Measurements from ENCODE around the gene CDNF. TPM values are rescaled to one million over a fixed set of nuclear protein-coding genes. Genes with fewer than 3 reads are reported as not detected.

CDNF gene
- total RNA-seq, 2 experiments from 2014 or later = 3.2 to 3.7 TPM

- no peaks in the 10 kb centered on the region for H3K9me3 Mint-ChIP-seq
- ChIA-PET POLR2A (no interaction called here), CTCF (no interaction called here)
- intact Hi-C loops (cut with DNase I, micrococcal nuclease) = no loop called here
- H3K4me3 Mint-ChIP-seq = no peak within 1 kb of the TSS
- H3K4me1 Mint-ChIP-seq (ENCODE audit: low read depth) = no peaks in the 10 kb centered on the region
- no peaks in the 10 kb centered on the region for H3K9me3 ChIP-seq (ENCODE audit: control insufficient read depth in 1 of 2, insufficient read depth in 1 of 2, low read length in 2 of 2)
- no peaks in the 10 kb centered on the region for H3K4me1 ChIP-seq (ENCODE audit: insufficient read depth, low read length)
- no peaks in the 10 kb centered on the region for H3K36me3 Mint-ChIP-seq (ENCODE audit: low read depth)
- no peaks in the 10 kb centered on the region for H3K27me3 ChIP-seq (ENCODE audit: control insufficient read depth in 1 of 2, insufficient read depth in 2 of 2, low read length in 2 of 2)
- ATAC-seq (ENCODE audit: poor library complexity) (no peak), DNase-seq (no peak)
- no peak within 1 kb of the TSS for H3K27ac Mint-ChIP-seq
- no peaks in the 10 kb centered on the region for H3K27me3 Mint-ChIP-seq
- no peaks in the 10 kb centered on the region for H3K36me3 ChIP-seq (ENCODE audit: insufficient read depth, low read length)
- H3K27ac ChIP-seq (ENCODE audit: low read depth in 1 of 2, low read length in 2 of 2) = no peak within 1 kb of the TSS
- TF ChIP-seq CTCF (IDR thresholded peaks at IDR 0.05) = no peak
- no peak within 1 kb of the TSS for H3K4me3 ChIP-seq (ENCODE audit: low read length)
Observed at GRCh38 chr10:14774797-14775196, 63.0 kb downstream of the CDNF start, which contains the start of gene FAM107B. TSS of gene FAM107B (minus strand) at chr10:14774897. CDS start at chr10:14774663, 234 bp downstream.

GRCh38 chr10:14774214-14774580, 63.6 kb downstream of the CDNF start:
- H3K27me3 Mint-ChIP-seq = no peaks in the 10 kb centered on the region
- no peak overlapping the region for H3K4me3 ChIP-seq (ENCODE audit: low read length)
- H3K9me3 ChIP-seq (ENCODE audit: control insufficient read depth in 1 of 2, insufficient read depth in 1 of 2, low read length in 2 of 2) = no peaks in the 10 kb centered on the region
- TF ChIP-seq CTCF (IDR thresholded peaks at IDR 0.05) = no peak
- ATAC-seq (ENCODE audit: poor library complexity) (no peak), DNase-seq (no peak)
- H3K4me1 ChIP-seq (ENCODE audit: insufficient read depth, low read length) = no peaks in the 10 kb centered on the region
- H3K27ac ChIP-seq (ENCODE audit: low read depth in 1 of 2, low read length in 2 of 2) = no peak overlapping the region
- no peak overlapping the region for H3K4me3 Mint-ChIP-seq
- H3K36me3 Mint-ChIP-seq (ENCODE audit: low read depth) = no peaks in the 10 kb centered on the region
- ChIA-PET POLR2A (no interaction called here), CTCF (no interaction called here)
- no peaks in the 10 kb centered on the region for H3K36me3 ChIP-seq (ENCODE audit: insufficient read depth, low read length)
- no peak overlapping the region for H3K27ac Mint-ChIP-seq
- intact Hi-C loops (cut with DNase I, micrococcal nuclease) = no loop called here
- H3K4me1 Mint-ChIP-seq (ENCODE audit: low read depth) = no peaks in the 10 kb centered on the region
- H3K9me3 Mint-ChIP-seq = no peaks in the 10 kb centered on the region
- no peaks in the 10 kb centered on the region for H3K27me3 ChIP-seq (ENCODE audit: control insufficient read depth in 1 of 2, insufficient read depth in 2 of 2, low read length in 2 of 2)

DNA sequence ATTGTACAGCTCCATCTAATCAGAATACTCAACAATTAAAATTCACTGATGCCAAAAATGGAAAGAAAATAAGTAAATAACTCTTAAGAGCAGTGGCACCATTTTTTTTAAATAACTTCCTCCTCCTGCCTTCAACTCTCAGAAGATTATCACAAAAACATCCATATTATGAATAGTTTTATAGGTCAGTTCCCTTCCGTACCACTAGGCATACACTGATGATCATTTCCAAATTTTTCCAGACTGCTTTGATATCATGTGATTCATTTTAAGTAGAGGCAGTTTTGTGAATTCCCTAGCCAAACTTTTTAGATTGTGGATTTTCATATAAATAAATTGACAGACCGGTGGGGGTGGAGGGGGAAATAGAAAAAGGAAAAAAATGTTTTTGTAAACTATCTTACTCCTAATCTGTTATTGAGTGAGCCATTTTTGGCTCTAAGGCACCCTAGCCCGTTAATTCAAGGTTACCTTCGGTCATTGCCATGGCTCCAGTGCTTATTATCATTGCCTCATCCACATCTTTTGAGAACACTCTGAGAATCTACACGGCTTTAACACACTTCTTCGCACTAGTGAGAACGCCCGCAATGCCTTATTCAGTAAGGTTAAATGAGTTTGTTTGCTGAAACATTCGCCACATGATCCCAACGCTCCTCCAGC, 64.2 kb downstream of the CDNF start:
- no peaks in the 10 kb centered on the region for H3K4me1 Mint-ChIP-seq (ENCODE audit: low read depth)
- H3K4me3 ChIP-seq (ENCODE audit: low read length) = no peak overlapping the region
- no peak overlapping the region for H3K27ac ChIP-seq (ENCODE audit: low read depth in 1 of 2, low read length in 2 of 2)
- no peaks in the 10 kb centered on the region for H3K36me3 ChIP-seq (ENCODE audit: insufficient read depth, low read length)
- H3K27me3 Mint-ChIP-seq = no peaks in the 10 kb centered on the region
- no peaks in the 10 kb centered on the region for H3K36me3 Mint-ChIP-seq (ENCODE audit: low read depth)
- no peak overlapping the region for H3K4me3 Mint-ChIP-seq
- no peaks in the 10 kb centered on the region for H3K9me3 ChIP-seq (ENCODE audit: control insufficient read depth in 1 of 2, insufficient read depth in 1 of 2, low read length in 2 of 2)
- no peaks in the 10 kb centered on the region for H3K4me1 ChIP-seq (ENCODE audit: insufficient read depth, low read length)
- intact Hi-C loops (cut with DNase I, micrococcal nuclease) = no loop called here
- no peaks in the 10 kb centered on the region for H3K27me3 ChIP-seq (ENCODE audit: control insufficient read depth in 1 of 2, insufficient read depth in 2 of 2, low read length in 2 of 2)
- CTCF ChIA-PET = no interaction called here
- POLR2A ChIA-PET = no interaction called here
- no peaks in the 10 kb centered on the region for H3K9me3 Mint-ChIP-seq
- DNase-seq = no peak
- H3K27ac Mint-ChIP-seq = no peak overlapping the region
- no peak for TF ChIP-seq CTCF (IDR thresholded peaks at IDR 0.05)
- ATAC-seq (ENCODE audit: poor library complexity) = no peak

Data from CD4-positive, alpha-beta T cell (primary cell).